H1 (cell line): Measurements from ENCODE around the gene GRAMD1B. TPM values are rescaled to one million over a fixed set of nuclear protein-coding genes. Genes with fewer than 3 reads are reported as not detected.

Source experiments
- CTCF ChIA-PET: fragments of 300-600 bp; sonication (Branson Sonifier 250); formaldehyde crosslinking; loops from one replicate; lab custom pipeline; 2021; ENCODE audit not compliant: partially characterized antibody; lab: Charles Lee
- POLR2A ChIA-PET: fragments of 300-600 bp; sonication (Branson Sonifier 250); formaldehyde crosslinking; loops from one replicate; lab custom pipeline; 2021; ENCODE audit warnings: inconsistent platforms; ENCODE audit not compliant: partially characterized antibody; lab: Charles Lee
- DNase-seq, 2 experiments: peaks; one replicate each; pipeline versions ENCODE4 v3.0.0 to v3.0.0-alpha.2; 2010 to 2022; ENCODE audit warnings: low spot score in 2 of 2, low read depth in 1 of 2, mixed read lengths in 1 of 2
- FAIRE-seq: peaks from 2 replicates; lab custom pipeline; 2011; peaks lifted over from hg19 to GRCh38; lab: Jason Lieb, UNC
- H2AFZ ChIP-seq: 2 replicates; pipeline ENCODE4 v1.8.1; 2012; ENCODE audit warnings: low read length, inconsistent platforms
- H2AK5ac ChIP-seq: 2 replicates; pipeline ENCODE4 v1.6.1; 2013; ENCODE audit warnings: low read depth, low read length
- H2BK120ac ChIP-seq: replicated peaks from 2 replicates; pipeline ENCODE3; 2013; ENCODE audit warnings: low read depth, low read length, inconsistent platforms
- H2BK12ac ChIP-seq: 2 replicates; pipeline ENCODE4 v1.6.1; 2013; ENCODE audit warnings: low read depth, low read length
- H2BK15ac ChIP-seq: 2 replicates; pipeline ENCODE4 v1.6.1; 2013; ENCODE audit warnings: low read length
- H2BK20ac ChIP-seq: 2 replicates; pipeline ENCODE4 v1.6.1; 2013; ENCODE audit warnings: low read length
- H2BK5ac ChIP-seq: 2 replicates; pipeline ENCODE4 v1.6.1; 2013; ENCODE audit warnings: low read depth, low read length
- H3K14ac ChIP-seq: 2 replicates; pipeline ENCODE4 v1.6.1; 2013; ENCODE audit warnings: inconsistent platforms; ENCODE audit not compliant: insufficient read length
- H3K18ac ChIP-seq: 2 replicates; pipeline ENCODE4 v1.6.1; 2013; ENCODE audit warnings: low read length; ENCODE audit errors: extremely low read depth
- H3K23ac ChIP-seq: 2 replicates; pipeline ENCODE4 v1.6.1; 2013; ENCODE audit warnings: inconsistent platforms; ENCODE audit not compliant: insufficient read length
- H3K23me2 ChIP-seq: 2 replicates; pipeline ENCODE4 v1.6.1; 2013; ENCODE audit warnings: low read depth, low read length
- H3K27ac ChIP-seq: 2 replicates; pipeline ENCODE4 v1.6.1; 2011; ENCODE audit warnings: low read depth, low read length, inconsistent platforms
- H3K27me3 ChIP-seq, 4 experiments: replicated peaks in 1 of 4; 1 replicate in 1 of 4; 2 replicates in 3 of 4; pipeline versions ENCODE4 v1.6.1 to v1.8.1; 2011 to 2013; ENCODE audit warnings: low read length in 3 of 4, mild to moderate bottlenecking in 3 of 4, inconsistent platforms in 2 of 4, mixed read lengths in 2 of 4, moderate library complexity in 1 of 4; ENCODE audit not compliant: control insufficient read depth in 3 of 4, insufficient read depth in 3 of 4; ENCODE audit errors: extremely low read depth in 1 of 4
- H3K36me3 ChIP-seq, 4 experiments: 2 replicates each; pipeline versions ENCODE4 v1.6.1 to v1.8.1; 2011 to 2013; ENCODE audit warnings: mild to moderate bottlenecking in 4 of 4, low read length in 3 of 4, moderate library complexity in 2 of 4, control low read depth in 1 of 4, inconsistent platforms in 1 of 4; ENCODE audit not compliant: insufficient read depth in 4 of 4, control insufficient read depth in 2 of 4
- H3K4ac ChIP-seq: replicated peaks from 2 replicates; pipeline ENCODE3; 2013; ENCODE audit warnings: low read length, low read depth, mixed read lengths, inconsistent platforms; ENCODE audit not compliant: insufficient read length
- H3K4me1 ChIP-seq, 4 experiments: replicated peaks in 1 of 4; 1 replicate in 1 of 4; 2 replicates in 3 of 4; pipeline versions ENCODE4 v1.6.1 to v1.8.1; 2011 to 2013; ENCODE audit warnings: low read length in 3 of 4, inconsistent platforms in 2 of 4, mixed read lengths in 1 of 4; ENCODE audit not compliant: insufficient read depth in 4 of 4, control insufficient read depth in 3 of 4
- H3K4me2 ChIP-seq, 2 experiments: 2 replicates each; pipeline versions ENCODE4 v1.6.1 to v1.8.1; 2011 to 2013; ENCODE audit warnings: low read depth in 2 of 2, low read length in 2 of 2, control low read depth in 1 of 2, inconsistent platforms in 1 of 2, mild to moderate bottlenecking in 1 of 2; ENCODE audit not compliant: insufficient read depth in 1 of 2
- H3K4me3 ChIP-seq, 4 experiments: fragments of 200-600, 300-600 bp in 1 of 4; sonication (generic), shearing (Covaris generic), sonication (Bioruptor Twin) in 1 of 4; 2 replicates each; pipeline versions ENCODE4 v1.5.1 to v1.8.1; 2011 to 2016; ENCODE audit warnings: low read length in 4 of 4, low read depth in 3 of 4, control low read depth in 2 of 4, inconsistent platforms in 2 of 4, mild to moderate bottlenecking in 2 of 4, mixed read lengths in 1 of 4, moderate library complexity in 1 of 4; ENCODE audit not compliant: insufficient read depth in 2 of 4; ENCODE audit errors: extremely low read depth in 1 of 4
- H3K56ac ChIP-seq: replicated peaks from 2 replicates; pipeline ENCODE3; 2013; ENCODE audit warnings: low read depth, mild to moderate bottlenecking, mixed read lengths, low read length, inconsistent platforms; ENCODE audit not compliant: insufficient read length
- H3K79me1 ChIP-seq: 2 replicates; pipeline ENCODE4 v1.6.1; 2013; ENCODE audit warnings: low read depth, low read length, control low read depth
- H3K79me2 ChIP-seq, 2 experiments: 2 replicates each; pipeline versions ENCODE4 v1.6.1 to v1.8.1; 2012 to 2013; ENCODE audit warnings: low read length in 2 of 2, mild to moderate bottlenecking in 2 of 2, inconsistent platforms in 1 of 2; ENCODE audit not compliant: insufficient read depth in 2 of 2, control insufficient read depth in 1 of 2
- H3K9ac ChIP-seq, 4 experiments: replicated peaks in 1 of 4; 1 replicate in 1 of 4; 2 replicates in 3 of 4; pipeline versions ENCODE4 v1.6.1 to v1.8.1; 2011 to 2013; ENCODE audit warnings: low read depth in 3 of 4, low read length in 3 of 4, control low read depth in 2 of 4, mild to moderate bottlenecking in 2 of 4, moderate library complexity in 2 of 4, inconsistent platforms in 1 of 4; ENCODE audit errors: extremely low read depth in 1 of 4
- H3K9me3 ChIP-seq, 2 experiments: 2 replicates each; pipeline versions ENCODE4 v1.6.1 to v1.8.1; 2012 to 2013; ENCODE audit warnings: mild to moderate bottlenecking in 2 of 2, moderate library complexity in 2 of 2, control low read depth in 1 of 2, inconsistent platforms in 1 of 2, low read depth in 1 of 2, low read length in 1 of 2, mixed read lengths in 1 of 2; ENCODE audit not compliant: insufficient read depth in 2 of 2
- H4K20me1 ChIP-seq, 2 experiments: replicated peaks in 1 of 2; 2 replicates each; pipeline versions ENCODE3 to v1.8.1; 2011 to 2013; ENCODE audit warnings: inconsistent platforms in 2 of 2, low read length in 2 of 2, mild to moderate bottlenecking in 1 of 2; ENCODE audit not compliant: insufficient read depth in 2 of 2, control insufficient read depth in 1 of 2
- H4K5ac ChIP-seq: 2 replicates; pipeline ENCODE4 v1.6.1; 2013; ENCODE audit warnings: low read length, low read depth, mixed read lengths, inconsistent platforms; ENCODE audit not compliant: insufficient read length
- H4K8ac ChIP-seq: 2 replicates; pipeline ENCODE4 v1.8.0; 2013; ENCODE audit warnings: mild to moderate bottlenecking, moderate library complexity, low read length, inconsistent platforms; ENCODE audit not compliant: insufficient read depth; ENCODE audit errors: extremely low read depth
- H4K91ac ChIP-seq: replicated peaks from 2 replicates; pipeline ENCODE3; 2013; ENCODE audit warnings: low read length, mixed read lengths, inconsistent platforms; ENCODE audit not compliant: insufficient read length
- ATF3 ChIP-seq: IDR thresholded peaks from 2 replicates; pipeline ENCODE4 v1.6.1; 2011; ENCODE audit warnings: low read depth, mild to moderate bottlenecking, low read length; ENCODE audit not compliant: insufficient read depth
- EP300 ChIP-seq, 2 experiments: IDR thresholded peaks; 1 replicate in 1 of 2; 2 replicates in 1 of 2; pipeline ENCODE4 v1.6.1; 2011 to 2012; ENCODE audit warnings: low read depth in 2 of 2, low read length in 2 of 2, mild to moderate bottlenecking in 2 of 2, borderline replicate concordance in 1 of 2, inconsistent platforms in 1 of 2, moderate library complexity in 1 of 2
- SAP30 ChIP-seq: fragments of 300-600 bp; sonication (generic); IDR thresholded peaks from 2 replicates; pipeline ENCODE4 v1.7.1; 2012; ENCODE audit warnings: low read length, moderate library complexity, mild to moderate bottlenecking, inconsistent platforms; ENCODE audit not compliant: insufficient read depth, insufficient replicate concordance
- WGBS, 2 experiments: shearing (Covaris generic) in 1 of 2; methylation state at CpG; one replicate each; pipeline versions ENCODE4 v1.1.6 to v1.1.7; 2013 to 2015; ENCODE audit warnings: low lambda C conversion rate in 2 of 2, mixed read lengths in 2 of 2, inconsistent platforms in 1 of 2, low coverage in 1 of 2, missing lambda C conversion rate in 1 of 2; ENCODE audit not compliant: insufficient replicate concordance in 2 of 2, insufficient coverage in 1 of 2, insufficient read length in 1 of 2; ENCODE audit errors: extremely low coverage in 1 of 2, missing lambda C conversion rate in 1 of 2; 5-methylcytosine and 5-hydroxymethylcytosine counted together
- polyA plus RNA-seq, 7 experiments: library from polyadenylated mRNA; depleted of rRNA in 3 of 7; stranded (reverse) in 5 of 7; unstranded in 2 of 7; fragments of >200 nt in 5 of 7; fragments of 200-250 nt in 2 of 7; gene quantifications; 1 replicate in 5 of 7; 2 replicates in 1 of 7; 4 replicates in 1 of 7; pipeline versions ENCODE4 v1.2.1 to v1.2.3, GENCODE V29; 2011 to 2013; ENCODE audit warnings: missing spikeins in 2 of 7, mixed read lengths in 2 of 7
- total RNA-seq: library from RNA; stranded (reverse); fragmentation: NEBNext Ultra II Directional; extraction: Animal tissue kit (Norgen Biotek cat#: 25700); gene quantifications from 2 replicates; pipeline ENCODE4 v1.2.1, GENCODE V29; 2021
- TF ChIP-seq, protein P1 (sequence below): IDR thresholded peaks from 2 replicates; pipeline ENCODE4 v1.6.1; 2012; ENCODE audit warnings: low read length, inconsistent platforms
- TF ChIP-seq, protein P2 (sequence below), 3 experiments: IDR thresholded peaks; 1 replicate in 2 of 3; 2 replicates in 1 of 3; pipeline versions ENCODE4 v1.5.1 to v1.6.1; 2011; ENCODE audit warnings: low read length in 3 of 3, mild to moderate bottlenecking in 3 of 3, inconsistent platforms in 2 of 3, low read depth in 1 of 3, moderate library complexity in 1 of 3; ENCODE audit not compliant: insufficient read depth in 1 of 3; ENCODE audit errors: control extremely low read depth in 1 of 3
- TF ChIP-seq, protein P3 (sequence below): IDR thresholded peaks from 2 replicates; pipeline ENCODE4 v1.6.1; 2011; ENCODE audit warnings: low read length, improper control_type of control experiment

The GRAMD1B gene
- total and polyA plus RNA-seq, 2 of the 8 experiments (the other 6 are each of a cell fraction or from before 2014, with no cell fraction given) = 10.1 to 21.2 TPM

DNA sequence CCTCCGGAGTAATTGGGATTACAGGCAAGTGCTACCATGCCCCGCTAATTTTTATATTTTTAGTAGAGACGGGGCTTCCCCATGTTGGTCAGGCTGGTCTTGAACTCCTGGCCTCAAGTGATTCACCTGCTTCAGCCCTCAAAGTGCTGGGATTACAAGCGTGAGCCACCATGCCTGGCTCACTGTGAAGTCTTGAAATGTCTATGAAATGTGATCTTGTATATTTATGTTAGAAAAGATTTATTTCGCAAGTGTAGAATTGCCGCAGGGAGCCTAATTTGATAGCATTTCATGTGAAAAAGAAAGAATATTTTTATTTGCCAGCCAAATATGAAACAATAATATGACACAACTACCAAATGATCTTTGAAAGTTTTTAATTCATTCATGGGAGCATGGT lies 52.1 kb downstream of the GRAMD1B start:
- peaks cover 0 to 3% of the 10 kb centered on the region in 2 experiments; a peak in 1 of 4 replicates for H3K79me2 ChIP-seq
- H3K4me2 ChIP-seq = no peak overlapping the region
- H2BK120ac ChIP-seq = no peak overlapping the region
- no peak overlapping the region for H2BK20ac ChIP-seq
- no peak overlapping the region for H3K18ac ChIP-seq
- ChIA-PET POLR2A (no interaction called here), CTCF (interaction anchor here (1.2 to 4.9 kb wide), 5 partner anchors 9 to 87 kb away, joined by 3 to 74 read pairs (median 6); no protein-coding TSS in a partner anchor)
- H4K91ac ChIP-seq = no peak overlapping the region
- no peaks in the 10 kb centered on the region for H3K36me3 ChIP-seq
- no peaks in the 10 kb centered on the region for H3K9me3 ChIP-seq
- H2BK15ac ChIP-seq = no peak overlapping the region
- H3K23ac ChIP-seq = no peak overlapping the region
- H2AK5ac ChIP-seq = no peak overlapping the region
- H2BK12ac ChIP-seq = no peak overlapping the region
- no peak overlapping the region for H3K56ac ChIP-seq
- H3K14ac ChIP-seq = no peak overlapping the region
- no peak overlapping the region for H4K5ac ChIP-seq
- H3K4ac ChIP-seq = no peak overlapping the region
- no peaks in the 10 kb centered on the region for H3K23me2 ChIP-seq
- no peaks in the 10 kb centered on the region for H4K20me1 ChIP-seq
- H3K27ac ChIP-seq = no peak overlapping the region
- H2AFZ ChIP-seq = no peak overlapping the region
- FAIRE-seq = no peak
- H3K79me1 ChIP-seq = no peaks in the 10 kb centered on the region
- no peak overlapping the region for H2BK5ac ChIP-seq
- H4K8ac ChIP-seq = no peak overlapping the region
- no peak for DNase-seq
- WGBS, 2 experiments = 91% methylated on average over 6 of the region's 6 CpGs; no CpG with 5 or more reads in 1 of the 2 experiments
- no peak overlapping the region for H3K9ac ChIP-seq
- H3K27me3 ChIP-seq = no peaks in the 10 kb centered on the region
- H3K4me1 ChIP-seq = peaks cover 2 to 11% (median 4%) of the 10 kb centered on the region in 4 experiments; a peak in 6 of 7 replicates
- no peak overlapping the region for H3K4me3 ChIP-seq
- TF ChIP-seq, protein P1, sequence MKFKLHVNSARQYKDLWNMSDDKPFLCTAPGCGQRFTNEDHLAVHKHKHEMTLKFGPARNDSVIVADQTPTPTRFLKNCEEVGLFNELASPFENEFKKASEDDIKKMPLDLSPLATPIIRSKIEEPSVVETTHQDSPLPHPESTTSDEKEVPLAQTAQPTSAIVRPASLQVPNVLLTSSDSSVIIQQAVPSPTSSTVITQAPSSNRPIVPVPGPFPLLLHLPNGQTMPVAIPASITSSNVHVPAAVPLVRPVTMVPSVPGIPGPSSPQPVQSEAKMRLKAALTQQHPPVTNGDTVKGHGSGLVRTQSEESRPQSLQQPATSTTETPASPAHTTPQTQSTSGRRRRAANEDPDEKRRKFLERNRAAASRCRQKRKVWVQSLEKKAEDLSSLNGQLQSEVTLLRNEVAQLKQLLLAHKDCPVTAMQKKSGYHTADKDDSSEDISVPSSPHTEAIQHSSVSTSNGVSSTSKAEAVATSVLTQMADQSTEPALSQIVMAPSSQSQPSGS = no peak
- TF ChIP-seq, protein P2, sequence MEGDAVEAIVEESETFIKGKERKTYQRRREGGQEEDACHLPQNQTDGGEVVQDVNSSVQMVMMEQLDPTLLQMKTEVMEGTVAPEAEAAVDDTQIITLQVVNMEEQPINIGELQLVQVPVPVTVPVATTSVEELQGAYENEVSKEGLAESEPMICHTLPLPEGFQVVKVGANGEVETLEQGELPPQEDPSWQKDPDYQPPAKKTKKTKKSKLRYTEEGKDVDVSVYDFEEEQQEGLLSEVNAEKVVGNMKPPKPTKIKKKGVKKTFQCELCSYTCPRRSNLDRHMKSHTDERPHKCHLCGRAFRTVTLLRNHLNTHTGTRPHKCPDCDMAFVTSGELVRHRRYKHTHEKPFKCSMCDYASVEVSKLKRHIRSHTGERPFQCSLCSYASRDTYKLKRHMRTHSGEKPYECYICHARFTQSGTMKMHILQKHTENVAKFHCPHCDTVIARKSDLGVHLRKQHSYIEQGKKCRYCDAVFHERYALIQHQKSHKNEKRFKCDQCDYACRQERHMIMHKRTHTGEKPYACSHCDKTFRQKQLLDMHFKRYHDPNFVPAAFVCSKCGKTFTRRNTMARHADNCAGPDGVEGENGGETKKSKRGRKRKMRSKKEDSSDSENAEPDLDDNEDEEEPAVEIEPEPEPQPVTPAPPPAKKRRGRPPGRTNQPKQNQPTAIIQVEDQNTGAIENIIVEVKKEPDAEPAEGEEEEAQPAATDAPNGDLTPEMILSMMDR (IDR thresholded peaks at IDR 0.05; ENCODE audit: control extremely low read depth in 1 of 3, insufficient read depth in 1 of 3, low read depth in 1 of 3, low read length in 3 of 3) = no peak
- no peak for TF ChIP-seq SAP30
- no peak for TF ChIP-seq ATF3
- TF ChIP-seq EP300 (IDR thresholded peaks at IDR 0.05; ENCODE audit: borderline replicate concordance in 1 of 2, low read depth in 2 of 2, low read length in 2 of 2) = no peak
- TF ChIP-seq, protein P3, sequence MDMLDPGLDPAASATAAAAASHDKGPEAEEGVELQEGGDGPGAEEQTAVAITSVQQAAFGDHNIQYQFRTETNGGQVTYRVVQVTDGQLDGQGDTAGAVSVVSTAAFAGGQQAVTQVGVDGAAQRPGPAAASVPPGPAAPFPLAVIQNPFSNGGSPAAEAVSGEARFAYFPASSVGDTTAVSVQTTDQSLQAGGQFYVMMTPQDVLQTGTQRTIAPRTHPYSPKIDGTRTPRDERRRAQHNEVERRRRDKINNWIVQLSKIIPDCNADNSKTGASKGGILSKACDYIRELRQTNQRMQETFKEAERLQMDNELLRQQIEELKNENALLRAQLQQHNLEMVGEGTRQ = no peak
